Epithelial cell of esophagus (primary cell): ENCODE measurements around the gene ZNF358.
A peak's percentile ranks its signal among the peaks of the same experiment; 100 is the strongest.

Experiments used
- DNase-seq: peaks from one replicate; pipeline ENCODE4 v3.0.0; 2010; ENCODE audit warnings: low read depth
- H3K4me3 ChIP-seq: 2 replicates; pipeline ENCODE4 v1.5.1; 2011; ENCODE audit warnings: mild to moderate bottlenecking, low read length, control low read depth
- CTCF ChIP-seq: IDR thresholded peaks from 2 replicates; pipeline ENCODE4 v1.5.1; 2011; ENCODE audit warnings: low read depth, mild to moderate bottlenecking, low read length, control low read depth, inconsistent platforms; ENCODE audit not compliant: insufficient read depth; ENCODE audit errors: missing control alignments

Gene ZNF358

GRCh38 chr19:7515645-7516151 is at the start of gene ZNF358:
Gene ZNF358, plus strand, starts transcription at chr19:7516103. Its CDS starts 3,140 bp downstream, at chr19:7519243.
- peak within 1 kb of the TSS; percentile 64 for H3K4me3 ChIP-seq
- no peak for TF ChIP-seq CTCF
- no peak for DNase-seq

DNA sequence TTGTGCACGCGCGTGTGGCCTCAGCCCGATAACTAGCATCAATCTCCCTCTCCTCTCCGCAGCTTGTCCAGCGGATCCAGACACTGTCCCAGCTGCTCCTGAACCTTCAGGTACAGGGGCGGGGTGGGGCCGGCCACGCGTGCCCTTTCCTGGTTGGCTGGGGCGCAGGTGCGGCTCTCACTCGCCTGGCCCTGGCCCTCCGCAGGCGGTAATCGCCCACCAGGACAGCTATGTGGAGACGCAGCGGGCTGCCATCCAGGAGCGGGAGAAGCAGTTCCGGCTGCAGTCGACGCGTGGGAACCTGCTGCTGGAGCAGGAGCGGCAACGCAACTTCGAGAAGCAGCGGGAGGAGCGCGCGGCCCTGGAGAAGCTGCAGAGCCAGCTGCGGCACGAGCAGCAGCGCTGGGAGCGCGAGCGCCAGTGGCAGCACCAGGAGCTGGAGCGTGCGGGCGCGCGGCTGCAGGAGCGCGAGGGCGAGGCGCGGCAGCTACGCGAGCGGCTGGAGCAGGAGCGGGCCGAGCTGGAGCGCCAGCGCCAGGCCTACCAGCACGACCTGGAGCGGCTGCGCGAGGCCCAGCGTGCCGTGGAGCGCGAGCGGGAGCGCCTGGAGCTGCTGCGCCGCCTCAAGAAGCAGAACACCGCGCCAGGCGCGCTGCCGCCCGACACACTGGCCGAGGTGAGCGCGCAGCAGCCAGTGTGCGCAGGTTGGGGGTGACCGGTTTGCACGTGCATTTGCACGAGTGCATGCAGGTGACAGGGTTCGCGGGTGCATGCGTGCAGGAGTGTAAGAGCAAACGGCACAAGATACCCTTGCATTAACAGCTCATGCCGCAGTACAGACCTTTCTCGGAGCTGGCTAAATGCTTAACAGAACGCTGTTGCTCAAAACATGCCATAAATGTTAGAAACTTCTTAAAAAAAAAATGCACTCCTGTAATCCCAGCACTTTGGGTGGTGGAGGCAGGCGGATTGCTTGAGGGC is 48.6 kb upstream of the ZNF358 start:
- no peak overlapping the region for H3K4me3 ChIP-seq
- no peak for DNase-seq
- no peak for TF ChIP-seq CTCF

- no peak overlapping the region for H3K4me3 ChIP-seq
- no peak for DNase-seq
- no peak for TF ChIP-seq CTCF
Measured at GRCh38 chr19:7468840-7469239, 47.1 kb upstream of the ZNF358 start.

DNA sequence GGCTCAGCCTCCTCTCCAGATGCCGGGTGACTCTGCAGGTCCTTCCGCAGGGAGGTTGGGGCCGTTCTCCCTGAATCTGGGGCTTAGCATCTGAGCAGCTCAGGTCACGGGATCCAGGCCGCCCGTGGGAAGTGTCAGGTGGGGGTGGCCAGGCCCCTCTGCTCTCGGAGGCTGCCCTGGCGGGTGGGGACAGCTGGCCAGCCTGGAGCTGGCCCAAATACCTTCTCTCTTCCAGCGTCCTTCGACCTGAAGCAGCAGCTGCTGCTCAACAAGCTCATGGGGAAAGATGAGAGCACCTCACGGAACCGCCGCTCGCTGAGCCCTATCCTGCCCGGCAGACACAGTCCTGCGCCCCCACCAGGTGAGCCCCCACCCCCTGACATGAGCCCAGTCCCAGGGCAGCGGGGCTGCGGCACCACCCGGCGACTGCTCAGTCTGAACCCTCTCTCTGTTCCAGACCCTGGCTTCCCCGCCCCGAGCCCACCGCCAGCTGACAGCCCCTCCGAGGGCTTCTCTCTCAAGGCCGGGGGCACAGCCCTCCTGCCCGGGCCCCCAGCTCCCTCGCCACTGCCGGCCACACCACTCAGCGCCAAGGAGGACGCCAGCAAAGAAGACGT is 46.1 kb upstream of the ZNF358 start:
- DNase-seq, result no peak
- no peak overlapping the region for H3K4me3 ChIP-seq
- TF ChIP-seq CTCF, result no peak

DNA sequence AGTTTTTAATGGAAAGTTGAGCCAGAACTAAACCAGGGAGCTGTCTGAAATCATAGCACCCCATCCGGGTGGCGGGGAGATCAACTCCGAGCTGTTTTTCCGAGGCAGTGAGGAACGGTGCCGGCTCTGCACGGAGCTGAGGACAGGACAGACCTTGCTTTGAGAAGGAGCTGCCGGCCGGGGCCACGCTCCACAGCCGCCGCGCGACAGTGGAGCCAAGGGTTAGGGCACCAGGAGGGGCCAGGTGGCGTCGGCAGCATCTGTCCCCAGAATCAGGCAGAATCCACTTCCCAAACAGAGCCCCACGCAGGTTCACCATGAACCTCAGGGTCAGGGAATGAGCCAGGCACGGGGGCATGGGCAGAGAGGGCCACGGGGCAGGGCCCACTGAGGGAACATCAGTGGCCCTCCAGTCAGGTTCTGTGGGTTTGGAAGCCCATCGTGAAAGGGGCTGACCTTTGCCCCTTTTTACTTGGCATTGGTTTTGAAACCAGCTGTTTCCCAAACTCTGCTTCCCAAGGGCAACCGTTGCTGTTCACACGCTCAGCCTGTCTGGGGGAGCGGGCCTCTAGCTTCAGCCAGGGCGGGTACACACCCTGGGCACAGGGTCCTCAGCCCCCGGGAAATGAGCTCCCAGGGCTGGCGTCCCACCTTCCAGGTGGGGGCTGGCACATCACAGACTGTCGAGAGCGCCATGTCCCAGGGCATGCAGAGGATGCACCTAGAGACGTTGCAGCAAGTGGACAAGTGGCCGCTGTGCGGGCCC is 45.2 kb upstream of the ZNF358 start:
- no peak for TF ChIP-seq CTCF
- H3K4me3 ChIP-seq, result no peak overlapping the region
- DNase-seq, result no peak

- H3K4me3 ChIP-seq, result no peak overlapping the region
- no peak for DNase-seq
- no peak for TF ChIP-seq CTCF
Measured at GRCh38 chr19:7471696-7472615, 43.9 kb upstream of the ZNF358 start.
